HepG2 (cell line): ENCODE measurements around the gene ENO1. TPM values are rescaled to one million over a fixed set of nuclear protein-coding genes. Genes with fewer than 3 reads are reported as not detected.

Source experiments
- ATAC-seq: fragments of 200-7000 bp; cut with Tn5 transposase; 3 replicates; pipeline ENCODE4 v1.9.1; 2020; ENCODE audit warnings: mild to moderate bottlenecking, moderate library complexity
- BruUV-seq: library from RNA; stranded (reverse); fragments of 400-500 nt; replicated peaks from 2 replicates; lab custom pipeline; 2021; lab: Mats Ljungman, UMichigan
- CTCF ChIA-PET: fragments of 300-600 bp; formaldehyde crosslinking; extraction: SDS; loops from one replicate; lab custom pipeline; 2021; ENCODE audit warnings: low total read pairs, inconsistent platforms, low intra/inter-chr PET ratio; lab: Yijun Ruan, JAX
- POLR2A ChIA-PET: fragments of 350-600 bp; sonication (Branson Sonifier 250); formaldehyde crosslinking; loops from one replicate; lab custom pipeline; 2020; ENCODE audit warnings: antibody characterized with exemption, inconsistent platforms; lab: Yijun Ruan, JAX
- DNase-seq: peaks from one replicate; pipeline ENCODE4 v3.0.0-alpha.2; 2015; ENCODE audit warnings: low spot score
- FAIRE-seq: peaks from 3 replicates; lab custom pipeline; 2011; peaks lifted over from hg19 to GRCh38; lab: Jason Lieb, UNC
- H2AFZ ChIP-seq: one replicate; pipeline ENCODE4 v1.6.1; 2011; ENCODE audit warnings: low read length, inconsistent platforms
- H3K27ac ChIP-seq: fragments of 300-600 bp; 3 replicates; pipeline ENCODE4 v1.8.0; 2011; ENCODE audit warnings: mixed run types, mild to moderate bottlenecking, mixed read lengths, low read length, inconsistent platforms; ENCODE audit not compliant: insufficient read depth; ENCODE audit errors: extremely low read length
- H3K27me3 ChIP-seq, 2 experiments: fragments of 200-600 bp in 1 of 2; 2 replicates in 1 of 2; 3 replicates in 1 of 2; pipeline versions ENCODE4 v1.6.0 to v1.8.0; 2011; ENCODE audit warnings: low read length in 2 of 2, mild to moderate bottlenecking in 2 of 2, moderate library complexity in 2 of 2, inconsistent platforms in 1 of 2; ENCODE audit not compliant: insufficient read depth in 2 of 2, control insufficient read depth in 1 of 2
- H3K36me3 ChIP-seq, 2 experiments: fragments of 200-600 bp in 1 of 2; replicated peaks in 1 of 2; 2 replicates in 1 of 2; 3 replicates in 1 of 2; pipeline versions ENCODE4 v1.5.1 to v1.8.0; 2011; ENCODE audit warnings: low read length in 2 of 2, inconsistent platforms in 1 of 2; ENCODE audit not compliant: insufficient read depth in 2 of 2, control insufficient read depth in 1 of 2
- H3K4me1 ChIP-seq: 2 replicates; pipeline ENCODE4 v1.5.1; 2012; ENCODE audit warnings: low read length, inconsistent platforms; ENCODE audit not compliant: insufficient read depth
- H3K4me2 ChIP-seq: 2 replicates; pipeline ENCODE4 v1.6.0; 2011; ENCODE audit warnings: low read depth, low read length, inconsistent platforms
- H3K4me3 ChIP-seq, 3 experiments: fragments of 200-600 bp in 1 of 3; sonication (generic), shearing (Covaris generic) in 1 of 3; replicated peaks in 1 of 3; 2 replicates each; pipeline ENCODE4 v1.5.1; 2011 to 2016; ENCODE audit warnings: low read length in 3 of 3, inconsistent platforms in 2 of 3, low read depth in 2 of 3, mild to moderate bottlenecking in 2 of 3, control low read depth in 1 of 3, mixed read lengths in 1 of 3; ENCODE audit not compliant: insufficient read depth in 1 of 3
- H3K79me2 ChIP-seq: one replicate; pipeline ENCODE4 v1.6.1; 2011; ENCODE audit warnings: low read length, inconsistent platforms; ENCODE audit not compliant: insufficient read depth
- H3K9ac ChIP-seq: 2 replicates; pipeline ENCODE4 v1.6.0; 2011; ENCODE audit warnings: mild to moderate bottlenecking, low read depth, low read length, inconsistent platforms; ENCODE audit not compliant: insufficient read depth
- H3K9me3 ChIP-seq: 2 replicates; pipeline ENCODE4 v1.5.1; 2012; ENCODE audit warnings: mild to moderate bottlenecking, low read length
- H4K20me1 ChIP-seq: 2 replicates; pipeline ENCODE4 v1.6.0; 2011; ENCODE audit warnings: inconsistent platforms, mild to moderate bottlenecking, low read length, moderate library complexity; ENCODE audit not compliant: insufficient read depth
- AGO2 ChIP-seq: fragments of 200-400 bp; formaldehyde crosslinking; optimal IDR thresholded peaks from 2 replicates; pipeline ENCODE3; 2017; ENCODE audit warnings: mild to moderate bottlenecking, low read depth, low read length, moderate library complexity
- BRCA1 ChIP-seq: sonication (generic); formaldehyde crosslinking; IDR thresholded peaks from 2 replicates; pipeline ENCODE4 v1.4.0; 2020; ENCODE audit warnings: missing genetic modification reagents
- GATAD2A ChIP-seq: IDR thresholded peaks from 2 replicates; pipeline ENCODE4 v1.6.1; 2016
- HDAC1 ChIP-seq: sonication (generic); formaldehyde crosslinking; IDR thresholded peaks from 2 replicates; pipeline ENCODE4 v1.5.1; 2020; ENCODE audit warnings: mild to moderate bottlenecking, missing genetic modification reagents
- HMGA1 ChIP-seq: sonication (generic); formaldehyde crosslinking; conservative IDR thresholded peaks from 2 replicates; pipeline ENCODE4 v1.4.0; 2020; ENCODE audit warnings: missing genetic modification reagents
- HNF4A ChIP-seq: sonication (generic); formaldehyde crosslinking; IDR thresholded peaks from 2 replicates; pipeline ENCODE4 v1.4.0; 2020; ENCODE audit warnings: missing genetic modification reagents
- KDM5A ChIP-seq: fragments of 200-600 bp; sonication (generic); IDR thresholded peaks from 2 replicates; pipeline ENCODE4 v1.7.0; 2018; ENCODE audit warnings: antibody characterized with exemption, mild to moderate bottlenecking, low read length, borderline replicate concordance
- MEIS2 ChIP-seq: sonication (generic); formaldehyde crosslinking; IDR thresholded peaks from 2 replicates; pipeline ENCODE4 v1.9.0; 2021; ENCODE audit warnings: mild to moderate bottlenecking, missing genetic modification reagents
- MXD4 ChIP-seq: IDR thresholded peaks from 2 replicates; pipeline ENCODE4 v1.6.1; 2016; ENCODE audit warnings: mild to moderate bottlenecking, missing biosample characterization, missing genetic modification reagents
- NFE2L1 ChIP-seq: sonication (generic); formaldehyde crosslinking; IDR thresholded peaks from 2 replicates; pipeline ENCODE4 v1.4.0; 2020; ENCODE audit warnings: missing genetic modification reagents, mild to moderate bottlenecking, borderline replicate concordance
- NFKB2 ChIP-seq: sonication (generic); formaldehyde crosslinking; IDR thresholded peaks from 2 replicates; pipeline ENCODE4 v1.4.0; 2020; ENCODE audit warnings: missing genetic modification reagents, borderline replicate concordance
- POGZ ChIP-seq: sonication (generic); formaldehyde crosslinking; IDR thresholded peaks from 2 replicates; pipeline ENCODE4 v1.4.0; 2020; ENCODE audit warnings: mild to moderate bottlenecking, missing genetic modification reagents
- SIX1 ChIP-seq: sonication (generic); formaldehyde crosslinking; IDR thresholded peaks from 2 replicates; pipeline ENCODE4 v1.4.0; 2020; ENCODE audit warnings: missing genetic modification reagents, borderline replicate concordance
- SP2 ChIP-seq: sonication (generic); formaldehyde crosslinking; IDR thresholded peaks from 2 replicates; pipeline ENCODE4 v1.5.1; 2020; ENCODE audit warnings: mild to moderate bottlenecking, missing genetic modification reagents
- TOE1 ChIP-seq: sonication (generic); formaldehyde crosslinking; IDR thresholded peaks from 2 replicates; pipeline ENCODE4 v1.4.0; 2020; ENCODE audit warnings: mild to moderate bottlenecking, missing genetic modification reagents
- XBP1 ChIP-seq: sonication (generic); formaldehyde crosslinking; IDR thresholded peaks from 2 replicates; pipeline ENCODE4 v1.5.0; 2020; ENCODE audit warnings: missing genetic modification reagents
- ZNF24 ChIP-seq: fragments of 450-650 bp; IDR thresholded peaks from 2 replicates; pipeline ENCODE4 v1.6.1; 2017; ENCODE audit warnings: antibody characterized with exemption, mild to moderate bottlenecking
- ZNF33B ChIP-seq: sonication (generic); formaldehyde crosslinking; IDR thresholded peaks from 2 replicates; pipeline ENCODE4 v1.5.1; 2020; ENCODE audit warnings: mild to moderate bottlenecking, missing genetic modification reagents
- ZNF382 ChIP-seq: sonication (generic); formaldehyde crosslinking; IDR thresholded peaks from 2 replicates; pipeline ENCODE4 v1.5.0; 2020; ENCODE audit warnings: missing genetic modification reagents, mild to moderate bottlenecking, borderline replicate concordance
- ZNF570 ChIP-seq: sonication (generic); formaldehyde crosslinking; IDR thresholded peaks from 2 replicates; pipeline ENCODE4 v1.4.0; 2020; ENCODE audit warnings: mild to moderate bottlenecking, missing genetic modification reagents, borderline replicate concordance
- ZNF619 ChIP-seq: sonication (generic); formaldehyde crosslinking; IDR thresholded peaks from 2 replicates; pipeline ENCODE4 v1.4.0; 2020; ENCODE audit warnings: mild to moderate bottlenecking, missing genetic modification reagents
- ZNF775 ChIP-seq: sonication (generic); formaldehyde crosslinking; IDR thresholded peaks from 2 replicates; pipeline ENCODE4 v1.4.0; 2020; ENCODE audit warnings: missing genetic modification reagents, mild to moderate bottlenecking, moderate library complexity, borderline replicate concordance
- ZNF883 ChIP-seq: sonication (generic); formaldehyde crosslinking; IDR thresholded peaks from 2 replicates; pipeline ENCODE4 v1.5.1; 2020; ENCODE audit warnings: mild to moderate bottlenecking, missing genetic modification reagents; ENCODE audit errors: not compliant biosample characterization
- ZSCAN22 ChIP-seq: sonication (generic); formaldehyde crosslinking; IDR thresholded peaks from 2 replicates; pipeline ENCODE4 v1.4.0; 2020; ENCODE audit warnings: mild to moderate bottlenecking, missing genetic modification reagents
- WGBS: methylation state at CpG from one replicate; pipeline ENCODE4 v1.1.6; 2017; ENCODE audit warnings: low lambda C conversion rate; 5-methylcytosine and 5-hydroxymethylcytosine counted together
- in situ Hi-C: cut with HindIII; loops from 2 replicates; pipeline ENCODE4 v1.10.0; 2017; ENCODE audit warnings: low pct_unique_long_range_greater_than_20kb; ENCODE audit not compliant: extremely low pct_ligation_motif_present
- intact Hi-C: fragments of 100-400 bp; cut with micrococcal nuclease; formaldehyde crosslinking; loops from one replicate; pipeline ENCODE4 v1.10.0; 2022; ENCODE audit not compliant: unreplicated experiment
- polyA plus RNA-seq, 8 experiments: library from polyadenylated mRNA; depleted of rRNA in 3 of 8; stranded (reverse) in 7 of 8; unstranded in 1 of 8; fragments of >200 nt; fragmentation: Illumina TruSeq in 4 of 8; extraction: Trizol in 4 of 8; gene quantifications; 2 replicates each; pipeline versions ENCODE4 v1.2.1 to v1.2.3, GENCODE V29; 2011 to 2016; ENCODE audit warnings: low read depth in 4 of 8, missing spikeins in 1 of 8, mixed read lengths in 1 of 8; ENCODE audit not compliant: insufficient read depth in 1 of 8
- total RNA-seq, 5 experiments: library from RNA; depleted of rRNA; stranded (reverse); fragments of >200 nt; fragmentation: Illumina TruSeq; extraction: Trizol; gene quantifications; 2 replicates each; pipeline ENCODE4 v1.2.3, GENCODE V29; 2016; ENCODE audit warnings: low read depth in 1 of 5
- TF ChIP-seq, protein P1 (sequence below): IDR thresholded peaks from 2 replicates; pipeline ENCODE4 v1.6.1; 2016; ENCODE audit warnings: mild to moderate bottlenecking, missing biosample characterization, missing genetic modification reagents

Gene ENO1
- total and polyA plus RNA-seq, 2 of the 13 experiments (the other 11 are each of a cell fraction or from before 2014, with no cell fraction given), result 1,559 to 3,103 TPM

DNA sequence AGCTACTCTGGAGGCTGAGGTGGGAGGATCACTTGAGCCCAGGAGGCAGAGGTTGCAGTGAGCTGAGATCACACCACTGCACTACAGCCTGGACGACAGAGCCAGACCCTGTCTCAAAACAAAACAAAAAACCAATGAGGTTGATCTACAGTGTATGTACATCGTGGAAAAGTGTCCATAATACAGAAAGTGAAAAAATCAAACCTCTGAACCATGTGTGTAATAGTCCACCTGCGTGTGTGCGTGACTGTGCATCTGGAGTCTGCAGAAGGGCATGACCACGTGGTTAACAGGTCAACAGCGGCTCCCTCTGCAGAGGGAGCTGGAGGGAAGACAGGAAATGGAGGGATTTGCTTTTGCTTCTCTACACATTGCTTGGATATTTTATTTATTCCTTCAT lies 32.4 kb upstream of the ENO1 start:
- DNase-seq, result peak; percentile 45
- no TSS peak for BruUV-seq
- in situ Hi-C loops, result no loop called here
- Histone ChIP-seq H3K79me2 (no peaks in the 10 kb centered on the region), H2AFZ (no peak overlapping the region), H3K36me3 (no peaks in the 10 kb centered on the region), H3K4me3 (no peak overlapping the region), H3K9ac (no peak overlapping the region), H3K27ac (no peak overlapping the region), H3K9me3 (no peaks in the 10 kb centered on the region), H3K27me3 (no peaks in the 10 kb centered on the region), H4K20me1 (no peaks in the 10 kb centered on the region), H3K4me2 (peak overlapping the region; percentile 30), H3K4me1 (peaks cover 60% of the 10 kb centered on the region)
- FAIRE-seq, result peak; percentile 56
- intact Hi-C loops, result no loop called here
- WGBS, result 16% methylated on average over 6 of the region's 6 CpGs
- ATAC-seq, result peak; percentile 66
- POLR2A ChIA-PET, result interaction anchor here (1.0 to 1.7 kb wide), 4 partner anchors 11 to 42 kb away, joined by 3 to 5 read pairs (median 4); partner anchors contain the start of gene ENO1
- CTCF ChIA-PET, result no interaction called here
- TF ChIP-seq HDAC1 (CRISPR knock-in tag) (no peak), AGO2 (no peak), NFKB2 (CRISPR knock-in tag) (no peak; the same call in 1 of the 2 replicates), NFE2L1 (CRISPR knock-in tag) (no peak), BRCA1 (CRISPR knock-in tag) (no peak), TOE1 (CRISPR knock-in tag) (no peak), POGZ (CRISPR knock-in tag) (no peak), ZNF382 (CRISPR knock-in tag) (no peak), ZSCAN22 (CRISPR knock-in tag) (no peak), ZNF24 (no peak), MXD4 (no peak), ZNF33B (CRISPR knock-in tag) (no peak), ZNF570 (no peak), ZNF775 (CRISPR knock-in tag) (no peak), SP2 (no peak), HMGA1 (CRISPR knock-in tag) (no peak), XBP1 (CRISPR knock-in tag) (no peak), ZNF619 (no peak), ZNF883 (CRISPR knock-in tag) (no peak), KDM5A (no peak), MEIS2 (CRISPR knock-in tag) (no peak), GATAD2A (CRISPR knock-in tag) (peak; percentile 44; the same call in 1 of the 2 replicates), SIX1 (CRISPR knock-in tag) (no peak), HNF4A (CRISPR knock-in tag) (0 out of 2 replicates have a peak, but pooled peaks have one; percentile 12)
- TF ChIP-seq, protein P1, sequence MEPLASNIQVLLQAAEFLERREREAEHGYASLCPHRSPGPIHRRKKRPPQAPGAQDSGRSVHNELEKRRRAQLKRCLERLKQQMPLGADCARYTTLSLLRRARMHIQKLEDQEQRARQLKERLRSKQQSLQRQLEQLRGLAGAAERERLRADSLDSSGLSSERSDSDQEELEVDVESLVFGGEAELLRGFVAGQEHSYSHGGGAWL (CRISPR knock-in tag), result peak; percentile 57; the same call in 1 of the 2 replicates
